DOHH2 (cell line): ENCODE data around the gene FGF11.

Experiments
- H3F3A ChIP-seq: fragments of 200-600 bp; sonication (generic), shearing (Covaris generic); 2 replicates; pipeline ENCODE4 v1.6.0; 2016; ENCODE audit warnings: antibody characterized with exemption, mild to moderate bottlenecking; ENCODE audit not compliant: control insufficient read depth, insufficient read depth
- H3K27ac ChIP-seq: fragments of 200-600 bp; sonication (generic); 2 replicates; pipeline ENCODE4 v1.5.1; 2014; ENCODE audit warnings: low read depth, mild to moderate bottlenecking, low read length, moderate library complexity
- H3K27me3 ChIP-seq: fragments of 200-600 bp; sonication (generic); 2 replicates; pipeline ENCODE4 v1.6.1; 2014; ENCODE audit warnings: mild to moderate bottlenecking, low read length, mixed read lengths; ENCODE audit not compliant: control insufficient read depth
- H3K36me3 ChIP-seq: fragments of 200-600 bp; sonication (generic); 2 replicates; pipeline ENCODE4 v1.6.1; 2014; ENCODE audit warnings: mild to moderate bottlenecking, low read length, moderate library complexity, mixed read lengths; ENCODE audit not compliant: control insufficient read depth
- H3K4me1 ChIP-seq: fragments of 200-600 bp; sonication (generic); 2 replicates; pipeline ENCODE4 v1.6.1; 2014; ENCODE audit warnings: mild to moderate bottlenecking, low read length, mixed read lengths; ENCODE audit not compliant: control insufficient read depth
- H3K4me2 ChIP-seq: fragments of 200-600 bp; sonication (generic); 2 replicates; pipeline ENCODE4 v1.6.0; 2014; ENCODE audit warnings: mild to moderate bottlenecking, low read length, moderate library complexity
- H3K4me3 ChIP-seq: fragments of 200-600 bp; sonication (generic); 2 replicates; pipeline ENCODE4 v1.5.1; 2014; ENCODE audit warnings: mild to moderate bottlenecking, low read length, mixed read lengths
- H3K79me2 ChIP-seq: fragments of 200-600 bp; sonication (generic); 2 replicates; pipeline ENCODE4 v1.6.1; 2014; ENCODE audit warnings: mild to moderate bottlenecking, low read length, mixed read lengths; ENCODE audit not compliant: control insufficient read depth
- H3K9me2 ChIP-seq: fragments of 200-600 bp; sonication (generic); replicated peaks from 2 replicates; pipeline ENCODE4 v1.6.1; 2014; ENCODE audit warnings: mild to moderate bottlenecking, low read length, mixed read lengths; ENCODE audit not compliant: control insufficient read depth
- H3K9me3 ChIP-seq: fragments of 200-600 bp; sonication (generic); 2 replicates; pipeline ENCODE4 v1.6.1; 2014; ENCODE audit warnings: antibody characterized with exemption, low read length, mixed read lengths; ENCODE audit not compliant: control insufficient read depth, insufficient read depth
- H4K20me1 ChIP-seq: fragments of 200-600 bp; sonication (generic); 2 replicates; pipeline ENCODE4 v1.6.0; 2014; ENCODE audit warnings: low read depth, mild to moderate bottlenecking, antibody characterized with exemption, low read length, moderate library complexity; ENCODE audit not compliant: control insufficient read depth, insufficient read depth
- EZH2phosphoT487 ChIP-seq: fragments of 200-600 bp; sonication (generic); IDR thresholded peaks from 2 replicates; pipeline ENCODE4 v1.6.1; 2017; ENCODE audit warnings: borderline replicate concordance, mild to moderate bottlenecking, antibody characterized with exemption, low read length, moderate library complexity, mixed read lengths
- TF ChIP-seq, protein P1 (sequence below): fragments of 200-600 bp; sonication (generic); IDR thresholded peaks from one replicate; pipeline ENCODE4 v1.5.1; 2014; ENCODE audit warnings: antibody characterized with exemption, mild to moderate bottlenecking, low read depth, low read length; ENCODE audit not compliant: poor library complexity, severe bottlenecking

Gene FGF11

DNA sequence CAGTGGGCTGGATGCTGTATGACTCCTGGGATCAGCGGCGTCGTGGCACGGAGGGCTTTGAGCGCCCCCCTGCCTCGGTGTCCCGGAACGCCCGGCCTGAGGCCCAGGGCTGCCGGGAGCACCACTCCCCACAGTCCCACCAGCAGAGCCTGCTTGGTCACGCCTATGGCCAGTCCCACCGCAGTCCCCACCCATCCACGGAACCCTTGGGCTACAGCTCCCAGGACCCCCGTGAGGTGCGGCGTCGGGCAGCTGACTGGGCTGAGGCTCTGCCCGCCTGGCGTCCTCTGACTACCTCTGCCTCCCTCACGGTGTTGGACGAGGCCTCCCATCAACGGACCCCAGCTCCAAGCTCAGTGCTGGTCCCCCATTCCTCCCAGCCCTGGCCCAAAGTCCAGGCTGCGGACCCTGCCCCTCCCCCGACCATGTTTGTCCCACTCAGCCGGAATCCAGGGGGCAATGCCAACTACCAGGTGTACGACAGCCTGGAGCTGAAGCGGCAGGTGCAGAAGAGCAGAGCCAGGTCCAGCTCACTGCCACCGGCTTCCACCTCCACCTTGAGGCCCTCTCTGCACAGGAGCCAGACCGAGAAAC lies 12.3 kb upstream of the FGF11 start:
- Histone ChIP-seq H3K4me1 (no peaks in the 10 kb centered on the region), H4K20me1 (no peaks in the 10 kb centered on the region), H3F3A (no peaks in the 10 kb centered on the region), H3K79me2 (no peaks in the 10 kb centered on the region), H3K27me3 (no peaks in the 10 kb centered on the region), H3K4me3 (no peak overlapping the region), H3K27ac (no peak overlapping the region), H3K9me3 (no peaks in the 10 kb centered on the region), H3K9me2 (no peaks in the 10 kb centered on the region), H3K36me3 (no peaks in the 10 kb centered on the region), H3K4me2 (no peak overlapping the region)
- TF ChIP-seq EZH2phosphoT487, result no peak
- TF ChIP-seq, protein P1, sequence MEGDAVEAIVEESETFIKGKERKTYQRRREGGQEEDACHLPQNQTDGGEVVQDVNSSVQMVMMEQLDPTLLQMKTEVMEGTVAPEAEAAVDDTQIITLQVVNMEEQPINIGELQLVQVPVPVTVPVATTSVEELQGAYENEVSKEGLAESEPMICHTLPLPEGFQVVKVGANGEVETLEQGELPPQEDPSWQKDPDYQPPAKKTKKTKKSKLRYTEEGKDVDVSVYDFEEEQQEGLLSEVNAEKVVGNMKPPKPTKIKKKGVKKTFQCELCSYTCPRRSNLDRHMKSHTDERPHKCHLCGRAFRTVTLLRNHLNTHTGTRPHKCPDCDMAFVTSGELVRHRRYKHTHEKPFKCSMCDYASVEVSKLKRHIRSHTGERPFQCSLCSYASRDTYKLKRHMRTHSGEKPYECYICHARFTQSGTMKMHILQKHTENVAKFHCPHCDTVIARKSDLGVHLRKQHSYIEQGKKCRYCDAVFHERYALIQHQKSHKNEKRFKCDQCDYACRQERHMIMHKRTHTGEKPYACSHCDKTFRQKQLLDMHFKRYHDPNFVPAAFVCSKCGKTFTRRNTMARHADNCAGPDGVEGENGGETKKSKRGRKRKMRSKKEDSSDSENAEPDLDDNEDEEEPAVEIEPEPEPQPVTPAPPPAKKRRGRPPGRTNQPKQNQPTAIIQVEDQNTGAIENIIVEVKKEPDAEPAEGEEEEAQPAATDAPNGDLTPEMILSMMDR, result no peak

DNA sequence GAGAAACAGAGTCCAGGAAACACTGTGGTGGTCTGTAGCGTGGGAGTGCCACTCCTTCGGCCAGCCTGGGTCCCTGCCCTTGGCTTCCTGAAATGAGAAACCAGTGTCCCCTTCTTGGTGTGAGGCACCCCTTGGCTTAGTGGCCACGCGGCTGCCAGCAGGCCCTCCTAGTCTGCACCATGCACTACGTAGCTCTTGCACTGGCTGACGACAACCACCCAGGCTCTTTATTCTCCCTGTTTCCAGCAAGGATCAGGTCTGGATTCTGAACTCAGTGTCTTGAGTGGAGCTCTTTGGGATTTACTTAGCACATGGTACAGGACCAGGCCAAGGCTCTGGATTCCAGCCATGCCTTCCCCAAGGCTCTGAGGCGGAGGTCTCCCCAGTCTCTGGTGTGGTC lies 11.8 kb upstream of the FGF11 start:
- Histone ChIP-seq H3K4me2 (no peak overlapping the region), H3K9me2 (no peaks in the 10 kb centered on the region), H3F3A (no peaks in the 10 kb centered on the region), H3K27me3 (no peaks in the 10 kb centered on the region), H3K27ac (no peak overlapping the region), H4K20me1 (no peaks in the 10 kb centered on the region), H3K36me3 (no peaks in the 10 kb centered on the region), H3K79me2 (no peaks in the 10 kb centered on the region), H3K4me3 (no peak overlapping the region), H3K9me3 (no peaks in the 10 kb centered on the region), H3K4me1 (no peaks in the 10 kb centered on the region)
- TF ChIP-seq, protein P1, result no peak
- TF ChIP-seq EZH2phosphoT487, result no peak

DNA sequence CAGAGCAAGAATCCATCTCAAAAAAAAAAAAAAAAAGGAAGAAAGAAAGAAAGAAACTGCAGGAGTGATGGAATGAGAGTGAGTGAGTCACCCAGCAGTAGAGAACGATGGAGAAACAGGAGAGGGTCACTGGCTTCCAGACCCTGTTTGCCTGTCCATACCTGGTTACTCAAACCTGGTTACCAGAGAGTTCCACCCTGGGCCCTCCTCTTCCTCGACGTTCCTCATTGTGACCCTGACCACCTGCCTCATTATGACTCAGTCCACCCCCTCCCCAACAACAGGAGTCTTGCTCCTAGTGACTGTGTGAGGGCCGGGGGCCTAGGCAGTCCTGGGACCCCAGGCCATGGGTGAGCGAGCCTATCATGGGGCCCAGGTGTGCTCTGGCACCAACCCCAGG lies 10.8 kb upstream of the FGF11 start, which contains the start of gene SPEM3:
Gene SPEM3, plus strand, starts transcription at position 301 of the 400 bp plus-strand sequence. Its CDS starts 46 bp downstream, at position 347.
- Histone ChIP-seq H3K79me2 (no peaks in the 10 kb centered on the region), H3F3A (no peaks in the 10 kb centered on the region), H3K9me2 (no peaks in the 10 kb centered on the region), H3K4me1 (no peaks in the 10 kb centered on the region), H3K4me2 (no peak within 1 kb of the TSS), H4K20me1 (no peaks in the 10 kb centered on the region), H3K36me3 (no peaks in the 10 kb centered on the region), H3K4me3 (no peak within 1 kb of the TSS), H3K9me3 (no peaks in the 10 kb centered on the region), H3K27me3 (no peaks in the 10 kb centered on the region), H3K27ac (no peak within 1 kb of the TSS)
- no peak for TF ChIP-seq EZH2phosphoT487
- TF ChIP-seq, protein P1, result no peak
